ENCODE data around the gene DPYD.

DNA sequence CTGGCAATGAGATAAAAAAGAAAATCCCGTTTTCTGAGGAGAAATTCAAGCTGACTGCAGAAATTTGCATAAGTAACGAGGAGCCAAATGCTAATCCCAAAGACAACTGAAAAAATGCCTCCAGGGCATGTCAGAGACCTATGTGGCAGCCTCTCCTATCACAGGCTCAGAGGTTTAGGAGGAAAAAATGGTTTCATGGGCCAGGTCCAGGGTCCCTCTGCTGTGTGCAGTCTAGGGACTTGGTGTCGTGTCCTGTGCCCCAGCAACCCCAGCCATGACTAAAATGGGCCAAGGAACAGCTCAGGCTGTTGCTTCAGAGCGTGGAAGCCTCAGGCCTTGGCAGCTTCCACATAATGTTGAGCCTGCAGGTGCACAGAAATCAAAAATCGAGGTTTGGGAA lies 456.5 kb downstream of the DPYD start:
- no peak for TF ChIP-seq POLR2A (IDR thresholded peaks at IDR 0.05)
- TF ChIP-seq, protein P1, sequence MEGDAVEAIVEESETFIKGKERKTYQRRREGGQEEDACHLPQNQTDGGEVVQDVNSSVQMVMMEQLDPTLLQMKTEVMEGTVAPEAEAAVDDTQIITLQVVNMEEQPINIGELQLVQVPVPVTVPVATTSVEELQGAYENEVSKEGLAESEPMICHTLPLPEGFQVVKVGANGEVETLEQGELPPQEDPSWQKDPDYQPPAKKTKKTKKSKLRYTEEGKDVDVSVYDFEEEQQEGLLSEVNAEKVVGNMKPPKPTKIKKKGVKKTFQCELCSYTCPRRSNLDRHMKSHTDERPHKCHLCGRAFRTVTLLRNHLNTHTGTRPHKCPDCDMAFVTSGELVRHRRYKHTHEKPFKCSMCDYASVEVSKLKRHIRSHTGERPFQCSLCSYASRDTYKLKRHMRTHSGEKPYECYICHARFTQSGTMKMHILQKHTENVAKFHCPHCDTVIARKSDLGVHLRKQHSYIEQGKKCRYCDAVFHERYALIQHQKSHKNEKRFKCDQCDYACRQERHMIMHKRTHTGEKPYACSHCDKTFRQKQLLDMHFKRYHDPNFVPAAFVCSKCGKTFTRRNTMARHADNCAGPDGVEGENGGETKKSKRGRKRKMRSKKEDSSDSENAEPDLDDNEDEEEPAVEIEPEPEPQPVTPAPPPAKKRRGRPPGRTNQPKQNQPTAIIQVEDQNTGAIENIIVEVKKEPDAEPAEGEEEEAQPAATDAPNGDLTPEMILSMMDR (IDR thresholded peaks at IDR 0.05): no peak
